SK-N-SH (cell line): ENCODE measurements around the gene SGPP2. TPM values are rescaled to one million over a fixed set of nuclear protein-coding genes. Genes with fewer than 3 reads are reported as not detected.

Experiments used
- CTCF ChIA-PET: fragments of 300-600, 350-600 bp; formaldehyde crosslinking; extraction: SDS; loops from one replicate; lab custom pipeline; 2021; lab: Yijun Ruan, JAX
- POLR2A ChIA-PET: fragments of 350-600 bp; sonication (Branson Sonifier 250); formaldehyde crosslinking; extraction: SDS; loops from one replicate; lab custom pipeline; 2020; ENCODE audit warnings: antibody characterized with exemption, inconsistent platforms; lab: Yijun Ruan, JAX
- DNase-seq: peaks from one replicate; pipeline ENCODE4 v3.0.0; 2012
- H2AFZ ChIP-seq: fragments of 200-600 bp; sonication (generic); 2 replicates; pipeline ENCODE4 v1.8.1; 2016; ENCODE audit warnings: antibody characterized with exemption, mild to moderate bottlenecking, low read depth
- H3F3A ChIP-seq: fragments of 200-600 bp; sonication (generic); replicated peaks from 2 replicates; pipeline ENCODE3; 2016; ENCODE audit warnings: antibody characterized with exemption, mild to moderate bottlenecking; ENCODE audit not compliant: insufficient read depth
- H3K27ac ChIP-seq, 2 experiments: fragments of 200-500 bp in 1 of 2; fragments of 200-600 bp in 1 of 2; sonication (Bioruptor generic) in 1 of 2; sonication (generic), shearing (Covaris generic) in 1 of 2; 2 replicates each; pipeline versions ENCODE4 v1.5.1 to v1.6.1; 2014 to 2016; ENCODE audit warnings: low read depth in 2 of 2, inconsistent platforms in 1 of 2, low read length in 1 of 2, mild to moderate bottlenecking in 1 of 2, mixed read lengths in 1 of 2
- H3K27me3 ChIP-seq: fragments of 200-600 bp; sonication (generic), shearing (Covaris generic); 2 replicates; pipeline ENCODE4 v1.6.1; 2016; ENCODE audit warnings: mixed run types; ENCODE audit not compliant: insufficient read depth
- H3K36me3 ChIP-seq, 2 experiments: fragments of 200-500 bp in 1 of 2; fragments of 200-600 bp in 1 of 2; sonication (Bioruptor generic) in 1 of 2; sonication (generic) in 1 of 2; replicated peaks in 1 of 2; 2 replicates each; pipeline versions ENCODE3 to v1.5.1; 2014 to 2016; ENCODE audit warnings: low read length in 1 of 2, mild to moderate bottlenecking in 1 of 2; ENCODE audit not compliant: insufficient read depth in 2 of 2, control insufficient read depth in 1 of 2
- H3K4me1 ChIP-seq, 2 experiments: fragments of 200-500 bp in 1 of 2; fragments of 200-600 bp in 1 of 2; sonication (Bioruptor generic) in 1 of 2; sonication (generic), shearing (Covaris generic) in 1 of 2; 2 replicates each; pipeline versions ENCODE4 v1.5.1 to v1.6.1; 2014 to 2016; ENCODE audit warnings: low read depth in 1 of 2, low read length in 1 of 2, mixed run types in 1 of 2; ENCODE audit not compliant: insufficient read depth in 2 of 2, control insufficient read depth in 1 of 2
- H3K4me2 ChIP-seq: fragments of 200-600 bp; sonication (generic), shearing (Covaris generic); 2 replicates; pipeline ENCODE4 v1.6.1; 2017; ENCODE audit warnings: mixed run types
- H3K4me3 ChIP-seq, 2 experiments: fragments of 200-500 bp in 1 of 2; fragments of 200-600 bp in 1 of 2; sonication (Bioruptor generic) in 1 of 2; sonication (generic), shearing (Covaris generic) in 1 of 2; 2 replicates each; pipeline versions ENCODE4 v1.5.1 to v1.8.1; 2014 to 2016; ENCODE audit warnings: low read depth in 2 of 2, inconsistent platforms in 1 of 2, low read length in 1 of 2, mild to moderate bottlenecking in 1 of 2, mixed read lengths in 1 of 2, moderate library complexity in 1 of 2
- H3K79me2 ChIP-seq: fragments of 200-600 bp; sonication (generic); 2 replicates; pipeline ENCODE4 v1.8.1; 2017; ENCODE audit warnings: mild to moderate bottlenecking; ENCODE audit not compliant: insufficient read depth
- H3K9ac ChIP-seq: fragments of 200-600 bp; sonication (generic); 2 replicates; pipeline ENCODE4 v1.6.1; 2017; ENCODE audit warnings: mixed run types
- H3K9me2 ChIP-seq: fragments of 200-600 bp; sonication (generic); 2 replicates; pipeline ENCODE4 v1.6.1; 2017; ENCODE audit warnings: mixed run types
- H3K9me3 ChIP-seq: fragments of 200-600 bp; sonication (generic); 2 replicates; pipeline ENCODE4 v1.6.1; 2017; ENCODE audit warnings: mixed run types, mild to moderate bottlenecking, moderate library complexity
- H4K20me1 ChIP-seq: fragments of 200-600 bp; sonication (generic); 2 replicates; pipeline ENCODE4 v1.6.1; 2017; ENCODE audit warnings: mild to moderate bottlenecking, mixed run types; ENCODE audit not compliant: insufficient read depth
- CHD2 ChIP-seq: fragments of 150-350 bp; IDR thresholded peaks from 2 replicates; pipeline ENCODE4 v1.6.1; 2018; ENCODE audit warnings: low read length; ENCODE audit not compliant: partially characterized antibody
- EP300 ChIP-seq, 2 experiments: IDR thresholded peaks; 2 replicates each; pipeline versions ENCODE4 v1.4.0 to v1.6.1; 2012; ENCODE audit warnings: borderline replicate concordance in 1 of 2, low read depth in 1 of 2, low read length in 1 of 2
- EZH2phosphoT487 ChIP-seq: fragments of 200-600 bp; sonication (generic); IDR thresholded peaks from 2 replicates; pipeline ENCODE4 v1.6.1; 2017; ENCODE audit warnings: low read depth, mixed run types, mild to moderate bottlenecking, antibody characterized with exemption, moderate library complexity, borderline replicate concordance
- MEF2A ChIP-seq: IDR thresholded peaks from 2 replicates; pipeline ENCODE4 v1.4.0; 2012; ENCODE audit warnings: low read depth, borderline replicate concordance
- NRF1 ChIP-seq: IDR thresholded peaks from 2 replicates; pipeline ENCODE4 v1.6.1; 2012; ENCODE audit warnings: low read depth, mild to moderate bottlenecking, low read length
- PBX3 ChIP-seq: IDR thresholded peaks from 2 replicates; pipeline ENCODE4; 2012
- RAD21 ChIP-seq: IDR thresholded peaks from 2 replicates; pipeline ENCODE4 v1.6.1; 2012; ENCODE audit warnings: mild to moderate bottlenecking, low read length
- TAF1 ChIP-seq: IDR thresholded peaks from 2 replicates; pipeline ENCODE4 v1.6.1; 2012; ENCODE audit warnings: low read depth, mild to moderate bottlenecking, low read length, moderate library complexity, borderline replicate concordance
- TCF12 ChIP-seq: IDR thresholded peaks from 2 replicates; pipeline ENCODE4 v1.4.0; 2012
- TEAD4 ChIP-seq: IDR thresholded peaks from 2 replicates; pipeline ENCODE4 v1.4.0; 2012; ENCODE audit warnings: mild to moderate bottlenecking, borderline replicate concordance; ENCODE audit not compliant: insufficient read depth
- USF1 ChIP-seq: IDR thresholded peaks from 2 replicates; pipeline ENCODE4 v1.4.0; 2012; ENCODE audit warnings: low read depth, borderline replicate concordance
- ZBTB33 ChIP-seq: IDR thresholded peaks from 2 replicates; pipeline ENCODE4 v1.4.0; 2012; ENCODE audit warnings: low read depth, borderline replicate concordance
- WGBS: methylation state at CpG from one replicate; pipeline ENCODE4 v1.1.6; 2017; ENCODE audit warnings: low lambda C conversion rate; 5-methylcytosine and 5-hydroxymethylcytosine counted together
- polyA plus RNA-seq, 3 experiments: library from polyadenylated mRNA; depleted of rRNA; stranded (reverse); fragments of >200 nt; gene quantifications; 2 replicates each; pipeline ENCODE4 v1.2.3, GENCODE V29; 2012

SGPP2 gene
- polyA plus RNA-seq, 1 of the 3 experiments (the other 2 are of a cell fraction), result 0.03 TPM

GRCh38 chr2:222521099-222521498 is 96.8 kb downstream of the SGPP2 start:
- H4K20me1 ChIP-seq, result no peaks in the 10 kb centered on the region
- TF ChIP-seq EZH2phosphoT487, result no peak
- no peak for TF ChIP-seq TEAD4
- no peak for TF ChIP-seq ZBTB33
- TF ChIP-seq MEF2A, result no peak
- WGBS, result 10% methylated on average over 3 of the region's 3 CpGs
- H3K27me3 ChIP-seq, result no peaks in the 10 kb centered on the region
- no peaks in the 10 kb centered on the region for H3K4me1 ChIP-seq
- DNase-seq, result no peak
- H3K4me2 ChIP-seq, result no peak overlapping the region
- H3K9ac ChIP-seq, result no peak overlapping the region
- H3K36me3 ChIP-seq, result no peaks in the 10 kb centered on the region
- POLR2A ChIA-PET, result no interaction called here
- no peak overlapping the region for H2AFZ ChIP-seq
- H3K9me2 ChIP-seq, result no peaks in the 10 kb centered on the region
- CTCF ChIA-PET, result no interaction called here
- H3F3A ChIP-seq, result no peaks in the 10 kb centered on the region
- no peaks in the 10 kb centered on the region for H3K79me2 ChIP-seq
- no peak overlapping the region for H3K4me3 ChIP-seq
- no peak overlapping the region for H3K27ac ChIP-seq
- H3K9me3 ChIP-seq, result no peaks in the 10 kb centered on the region

GRCh38 chr2:222522082-222522481 is 97.7 kb downstream of the SGPP2 start:
- Histone ChIP-seq H3K36me3 (no peaks in the 10 kb centered on the region), H3K4me3 (no peak overlapping the region), H2AFZ (no peak overlapping the region), H4K20me1 (no peaks in the 10 kb centered on the region), H3K9ac (no peak overlapping the region), H3K27me3 (no peaks in the 10 kb centered on the region), H3F3A (no peaks in the 10 kb centered on the region), H3K4me1 (no peaks in the 10 kb centered on the region), H3K27ac (no peak overlapping the region), H3K4me2 (no peak overlapping the region), H3K9me2 (no peaks in the 10 kb centered on the region), H3K79me2 (no peaks in the 10 kb centered on the region)
- POLR2A ChIA-PET, result no interaction called here
- CTCF ChIA-PET, result no interaction called here
- DNase-seq, result no peak
- WGBS, result 15% methylated on average over 1 of the region's 1 CpG
- TF ChIP-seq MEF2A (no peak), NRF1 (no peak), CHD2 (no peak), TCF12 (no peak), EP300 (IDR thresholded peaks at IDR 0.05; ENCODE audit: borderline replicate concordance in 1 of 2, low read depth in 1 of 2, low read length in 1 of 2) (no peak), PBX3 (no peak), USF1 (no peak), TAF1 (no peak), RAD21 (no peak)
- TF ChIP-seq, all 33 proteins: peak for 0
- no peaks in the 10 kb centered on the region for H3K9me3 ChIP-seq
